ENCODE data around the gene RHBDD3. TPM values are rescaled to one million over a fixed set of nuclear protein-coding genes. Genes with fewer than 3 reads are reported as not detected.

Gene RHBDD3
- total and polyA plus RNA-seq, 9 of the 15 experiments (the other 6 are each of a cell fraction or from before 2014, with no cell fraction given): 0.32 to 35.6 (median 14.0) TPM

GRCh38 chr22:29307596-29308147 lies 39.9 kb upstream of the RHBDD3 start:
- ATAC-seq (peak; percentile 1; the same call in 1 of the 3 replicates), DNase-seq (ENCODE audit: extremely low read depth in 1 of 4, low spot score in 3 of 4) (no peak), FAIRE-seq (peak; percentile 77)
- WGBS (ENCODE audit: insufficient coverage, low coverage, missing lambda C conversion rate): 58% methylated on average over 14 of the region's 20 CpGs
- H3K27ac ChIP-seq (ENCODE audit: extremely low read depth, low read depth, low read length): peak overlapping the region; percentile 94
- TF ChIP-seq NCOA1 (IDR thresholded peaks at IDR 0.05; ENCODE audit: low read depth) (no peak), TEAD2 (tag; IDR thresholded peaks at IDR 0.05) (no peak), ZBTB33 (CRISPR knock-in tag; IDR thresholded peaks at IDR 0.05) (peak; percentile 48; the same call in 1 of the 2 replicates), SIRT6 (IDR thresholded peaks at IDR 0.05; ENCODE audit: low read depth, low read length) (no peak), RBM25 (IDR thresholded peaks at IDR 0.05; ENCODE audit: low read depth, low read length, severe bottlenecking) (peak; percentile 50), POLR3A (IDR thresholded peaks at IDR 0.05; ENCODE audit: borderline replicate concordance, extremely low read depth, insufficient read depth, insufficient read length) (no peak)
- peaks cover 9% of the 10 kb centered on the region; the same call in 1 of the 3 replicates for H3K36me3 ChIP-seq (ENCODE audit: control insufficient read depth, insufficient read depth, low read length)
- no peaks in the 10 kb centered on the region for H3K9me1 ChIP-seq (ENCODE audit: control insufficient read depth, insufficient read depth, low read length)
- H3K4me3 ChIP-seq: peak overlapping the region; percentile 81
- peaks cover 18% of the 10 kb centered on the region for H3K79me2 ChIP-seq (ENCODE audit: control insufficient read depth, insufficient read depth, low read length)
- no peaks in the 10 kb centered on the region for H4K20me1 ChIP-seq (replicated peaks; ENCODE audit: control insufficient read depth, insufficient read depth, low read length)
- intact Hi-C loops (cut with micrococcal nuclease) (no loop called here), in situ Hi-C loops (cut with MboI) (no loop called here)
- BruUV-seq (replicated peaks): TSS peak; percentile 52
- peak overlapping the region; percentile 77 to 95 for H3K9ac ChIP-seq (ENCODE audit: insufficient read depth in 1 of 2, low read depth in 2 of 2, low read length in 2 of 2)
- no peaks in the 10 kb centered on the region for H3K27me3 ChIP-seq (ENCODE audit: control insufficient read depth in 2 of 2, insufficient read depth in 2 of 2, low read length in 2 of 2)
- CTCF ChIA-PET (ENCODE audit: low intra/inter-chr PET ratio): no interaction called here
- peak overlapping the region; percentile 98 for H2AFZ ChIP-seq (ENCODE audit: low read depth, low read length)
- peak overlapping the region; percentile 81 for H3K4me2 ChIP-seq (ENCODE audit: insufficient read depth, low read length)
- H3K9me3 ChIP-seq (replicated peaks; ENCODE audit: control insufficient read depth, insufficient read depth, low read depth, low read length): no peaks in the 10 kb centered on the region
- POLR2A ChIA-PET: interaction anchor here (0.7 kb wide), 1 partner anchor 28 kb away, joined by 3 read pairs; no protein-coding TSS in a partner anchor
- H3K4me1 ChIP-seq (replicated peaks in 1 of 2; ENCODE audit: control insufficient read depth in 2 of 2, insufficient read depth in 2 of 2, low read length in 2 of 2): peaks cover 21 to 93% of the 10 kb centered on the region in 2 experiments

Data from K562 (cell line).